Liver (tissue), 9 donors: ENCODE results near the gene STAG2. TPM values are rescaled to one million over a fixed set of nuclear protein-coding genes. Genes with fewer than 3 reads are reported as not detected.
A peak's percentile ranks its signal among the peaks of the same experiment; 100 is the strongest.

Experiments used
- DNase-seq: peaks from one replicate; pipeline ENCODE4 v3.0.0-alpha.2; 2017; ENCODE audit warnings: low spot score
- H3K27ac ChIP-seq, 2 donors: one replicate each; pipeline ENCODE4 v1.7.0; 2013; ENCODE audit warnings: inconsistent platforms in 2 of 2, low read length in 2 of 2, control low read depth in 1 of 2, low read depth in 1 of 2, mild to moderate bottlenecking in 1 of 2
- H3K27me3 ChIP-seq, 4 donors: one replicate each; pipeline versions ENCODE4 v1.6.1 to v1.7.0; 2013; ENCODE audit warnings: low read length in 3 of 4, inconsistent platforms in 1 of 4, mild to moderate bottlenecking in 1 of 4, moderate library complexity in 1 of 4; ENCODE audit not compliant: control insufficient read depth in 4 of 4, insufficient read depth in 4 of 4
- H3K36me3 ChIP-seq, 4 donors: one replicate each; pipeline versions ENCODE4 v1.6.1 to v1.7.0; 2013; ENCODE audit warnings: low read length in 3 of 4, mild to moderate bottlenecking in 3 of 4, low read depth in 1 of 4, moderate library complexity in 1 of 4; ENCODE audit not compliant: control insufficient read depth in 4 of 4, insufficient read depth in 3 of 4
- H3K4me1 ChIP-seq, 4 donors: one replicate each; pipeline versions ENCODE4 v1.6.1 to v1.7.0; 2013; ENCODE audit warnings: low read length in 3 of 4, mild to moderate bottlenecking in 3 of 4, moderate library complexity in 1 of 4; ENCODE audit not compliant: control insufficient read depth in 4 of 4, insufficient read depth in 4 of 4
- H3K4me3 ChIP-seq, 3 donors: one replicate each; pipeline versions ENCODE4 v1.6.1 to v1.7.0; 2013; ENCODE audit warnings: low read length in 3 of 3, control low read depth in 1 of 3, low read depth in 1 of 3, mild to moderate bottlenecking in 1 of 3
- H3K9ac ChIP-seq, 2 donors: one replicate each; pipeline ENCODE4 v1.7.0; 2013; ENCODE audit warnings: low read length in 2 of 2, mild to moderate bottlenecking in 2 of 2, moderate library complexity in 2 of 2, control low read depth in 1 of 2, low read depth in 1 of 2
- H3K9me3 ChIP-seq, 4 donors: one replicate each; pipeline versions ENCODE4 v1.6.1 to v1.7.0; 2013; ENCODE audit warnings: low read length in 3 of 4; ENCODE audit not compliant: control insufficient read depth in 4 of 4
- EGR1 ChIP-seq, 2 donors: IDR thresholded peaks; 2 replicates each; pipeline ENCODE4 v1.6.1; 2016 to 2018; ENCODE audit warnings: antibody characterized with exemption in 2 of 2, low read depth in 2 of 2
- FOXA1 ChIP-seq: IDR thresholded peaks from 2 replicates; pipeline ENCODE4 v1.6.1; 2016; ENCODE audit warnings: antibody characterized with exemption
- FOXA2 ChIP-seq: IDR thresholded peaks from 2 replicates; pipeline ENCODE4 v1.6.1; 2016; ENCODE audit warnings: antibody characterized with exemption
- GABPA ChIP-seq, 2 donors: IDR thresholded peaks in 1 of 2; conservative IDR thresholded peaks in 1 of 2; 2 replicates each; pipeline ENCODE4 v1.6.1; 2016; ENCODE audit warnings: antibody characterized with exemption in 2 of 2, mild to moderate bottlenecking in 1 of 2, moderate library complexity in 1 of 2
- HNF4A ChIP-seq, 2 donors: conservative IDR thresholded peaks; 2 replicates each; pipeline ENCODE4 v1.6.1; 2016; ENCODE audit warnings: antibody characterized with exemption in 2 of 2, mild to moderate bottlenecking in 2 of 2
- HNF4G ChIP-seq: IDR thresholded peaks from 2 replicates; pipeline ENCODE4 v1.6.1; 2016; ENCODE audit warnings: antibody characterized with exemption
- JUND ChIP-seq, 2 donors: IDR thresholded peaks; 2 replicates each; pipeline ENCODE4 v1.6.1; 2016; ENCODE audit warnings: antibody characterized with exemption in 2 of 2
- NR2F2 ChIP-seq: IDR thresholded peaks from 2 replicates; pipeline ENCODE4 v1.6.1; 2016; ENCODE audit warnings: antibody characterized with exemption
- RAD21 ChIP-seq, 2 donors: IDR thresholded peaks; 2 replicates each; pipeline ENCODE4 v1.6.1; 2016; ENCODE audit warnings: antibody characterized with exemption in 2 of 2, mild to moderate bottlenecking in 2 of 2
- RXRA ChIP-seq, 2 donors: IDR thresholded peaks; 2 replicates each; pipeline ENCODE4 v1.6.1; 2017 to 2018; ENCODE audit warnings: antibody characterized with exemption in 2 of 2, mild to moderate bottlenecking in 1 of 2
- SP1 ChIP-seq: IDR thresholded peaks from 2 replicates; pipeline ENCODE4 v1.6.1; 2018; ENCODE audit warnings: antibody characterized with exemption, mild to moderate bottlenecking
- TAF1 ChIP-seq: conservative IDR thresholded peaks from 2 replicates; pipeline ENCODE4 v1.6.1; 2016; ENCODE audit warnings: antibody characterized with exemption, mild to moderate bottlenecking
- YY1 ChIP-seq: IDR thresholded peaks from 2 replicates; pipeline ENCODE4 v1.6.1; 2016; ENCODE audit warnings: antibody characterized with exemption, mild to moderate bottlenecking
- WGBS: extraction: QIAGEN DNeasy Blood & Tissue Kit; methylation state at CpG from one replicate; pipeline ENCODE4 v1.1.7; 2013; 5-methylcytosine and 5-hydroxymethylcytosine counted together
- polyA plus RNA-seq, 2 donors: library from polyadenylated mRNA; stranded (reverse) in 1 of 2; unstranded in 1 of 2; fragments of 200-250 nt in 1 of 2; fragments of >200 nt in 1 of 2; fragmentation: Nextera tagmentation in 1 of 2; extraction: Ambion mirVana in 1 of 2; gene quantifications; one replicate each; pipeline versions ENCODE4 v1.2.1 to v1.2.3, GENCODE V29; 2013 to 2015
- total RNA-seq, 2 donors: library from RNA; depleted of rRNA; stranded (reverse); fragments of >200 nt; gene quantifications; one replicate each; pipeline ENCODE4 v1.2.3, GENCODE V29; 2014
- TF ChIP-seq, protein P1 (sequence below): IDR thresholded peaks from 2 replicates; pipeline ENCODE4 v1.6.1; 2016; ENCODE audit warnings: antibody characterized with exemption, mild to moderate bottlenecking
- TF ChIP-seq, protein P2 (sequence below): IDR thresholded peaks from 2 replicates; pipeline ENCODE4 v1.6.1; 2016; ENCODE audit warnings: antibody characterized with exemption
- TF ChIP-seq, protein P3 (sequence below): IDR thresholded peaks from 2 replicates; pipeline ENCODE4 v1.6.1; 2016; ENCODE audit warnings: antibody characterized with exemption
- TF ChIP-seq, protein P4 (sequence below): fragments of 150-350 bp; IDR thresholded peaks from 2 replicates; pipeline ENCODE4 v1.5.1; 2017; ENCODE audit warnings: improper control_type of control experiment, low read depth, low read length; ENCODE audit not compliant: missing input control
- TF ChIP-seq, protein P5 (sequence below): IDR thresholded peaks from 2 replicates; pipeline ENCODE4 v1.6.1; 2016; ENCODE audit warnings: antibody characterized with exemption
- donor health status: healthy.
- donor health status: healthy.
- donor health status: healthy.
- donor health status: healthy.
- donor health status: healthy.

The STAG2 gene
- total and polyA plus RNA-seq, 4 donors = 9.7 to 71.0 (median 23.9) TPM

DNA sequence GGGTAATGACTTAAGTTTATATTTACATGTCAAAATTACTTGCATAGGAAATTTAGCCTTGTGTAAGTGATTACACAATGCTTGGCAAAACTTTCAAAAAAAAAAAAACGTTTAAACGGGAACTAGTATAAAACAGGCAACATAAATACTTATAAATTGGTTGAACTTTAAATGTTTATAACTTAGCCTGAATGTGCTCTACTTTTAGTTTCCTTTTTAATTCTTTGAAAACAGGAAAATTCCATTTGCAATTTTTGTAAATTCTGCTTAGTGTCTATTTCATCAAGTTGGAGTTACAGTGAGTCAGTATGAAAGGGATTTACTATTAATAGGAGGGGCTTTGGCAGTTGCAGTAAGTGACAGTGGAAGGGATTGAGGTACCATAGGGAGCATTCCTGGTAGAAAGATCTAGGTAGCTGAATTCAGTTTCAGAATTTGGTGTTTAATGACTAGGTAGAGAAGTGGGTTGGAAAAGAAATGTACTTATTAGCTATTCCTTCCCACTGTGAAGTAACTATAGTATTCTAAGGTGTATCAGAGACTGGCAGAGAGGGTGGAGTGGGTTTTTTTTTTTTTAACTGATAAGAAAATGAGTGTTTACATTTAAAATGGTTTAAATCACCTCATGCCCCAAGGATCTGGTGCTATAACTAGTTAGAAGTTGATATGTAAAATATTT is 2.8 kb downstream of the STAG2 start:
- Histone ChIP-seq H3K4me1 (peaks cover 0 to 13% (median 8%) of the 10 kb centered on the region in 4 donors), H3K27me3 (no peaks in the 10 kb centered on the region), H3K4me3 (no peak overlapping the region), H3K36me3 (no peaks in the 10 kb centered on the region), H3K9ac (peak overlapping the region in 1 of 2 donors; percentile 58), H3K9me3 (no peaks in the 10 kb centered on the region), H3K27ac (peak overlapping the region; percentile 90 to 98)
- no peak for TF ChIP-seq SP1
- no peak for TF ChIP-seq EGR1 (IDR thresholded peaks at IDR 0.05; ENCODE audit: low read depth in 2 of 2)
- TF ChIP-seq, protein P1, sequence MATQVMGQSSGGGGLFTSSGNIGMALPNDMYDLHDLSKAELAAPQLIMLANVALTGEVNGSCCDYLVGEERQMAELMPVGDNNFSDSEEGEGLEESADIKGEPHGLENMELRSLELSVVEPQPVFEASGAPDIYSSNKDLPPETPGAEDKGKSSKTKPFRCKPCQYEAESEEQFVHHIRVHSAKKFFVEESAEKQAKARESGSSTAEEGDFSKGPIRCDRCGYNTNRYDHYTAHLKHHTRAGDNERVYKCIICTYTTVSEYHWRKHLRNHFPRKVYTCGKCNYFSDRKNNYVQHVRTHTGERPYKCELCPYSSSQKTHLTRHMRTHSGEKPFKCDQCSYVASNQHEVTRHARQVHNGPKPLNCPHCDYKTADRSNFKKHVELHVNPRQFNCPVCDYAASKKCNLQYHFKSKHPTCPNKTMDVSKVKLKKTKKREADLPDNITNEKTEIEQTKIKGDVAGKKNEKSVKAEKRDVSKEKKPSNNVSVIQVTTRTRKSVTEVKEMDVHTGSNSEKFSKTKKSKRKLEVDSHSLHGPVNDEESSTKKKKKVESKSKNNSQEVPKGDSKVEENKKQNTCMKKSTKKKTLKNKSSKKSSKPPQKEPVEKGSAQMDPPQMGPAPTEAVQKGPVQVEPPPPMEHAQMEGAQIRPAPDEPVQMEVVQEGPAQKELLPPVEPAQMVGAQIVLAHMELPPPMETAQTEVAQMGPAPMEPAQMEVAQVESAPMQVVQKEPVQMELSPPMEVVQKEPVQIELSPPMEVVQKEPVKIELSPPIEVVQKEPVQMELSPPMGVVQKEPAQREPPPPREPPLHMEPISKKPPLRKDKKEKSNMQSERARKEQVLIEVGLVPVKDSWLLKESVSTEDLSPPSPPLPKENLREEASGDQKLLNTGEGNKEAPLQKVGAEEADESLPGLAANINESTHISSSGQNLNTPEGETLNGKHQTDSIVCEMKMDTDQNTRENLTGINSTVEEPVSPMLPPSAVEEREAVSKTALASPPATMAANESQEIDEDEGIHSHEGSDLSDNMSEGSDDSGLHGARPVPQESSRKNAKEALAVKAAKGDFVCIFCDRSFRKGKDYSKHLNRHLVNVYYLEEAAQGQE = no peak
- TF ChIP-seq NR2F2 = no peak
- TF ChIP-seq, protein P2, sequence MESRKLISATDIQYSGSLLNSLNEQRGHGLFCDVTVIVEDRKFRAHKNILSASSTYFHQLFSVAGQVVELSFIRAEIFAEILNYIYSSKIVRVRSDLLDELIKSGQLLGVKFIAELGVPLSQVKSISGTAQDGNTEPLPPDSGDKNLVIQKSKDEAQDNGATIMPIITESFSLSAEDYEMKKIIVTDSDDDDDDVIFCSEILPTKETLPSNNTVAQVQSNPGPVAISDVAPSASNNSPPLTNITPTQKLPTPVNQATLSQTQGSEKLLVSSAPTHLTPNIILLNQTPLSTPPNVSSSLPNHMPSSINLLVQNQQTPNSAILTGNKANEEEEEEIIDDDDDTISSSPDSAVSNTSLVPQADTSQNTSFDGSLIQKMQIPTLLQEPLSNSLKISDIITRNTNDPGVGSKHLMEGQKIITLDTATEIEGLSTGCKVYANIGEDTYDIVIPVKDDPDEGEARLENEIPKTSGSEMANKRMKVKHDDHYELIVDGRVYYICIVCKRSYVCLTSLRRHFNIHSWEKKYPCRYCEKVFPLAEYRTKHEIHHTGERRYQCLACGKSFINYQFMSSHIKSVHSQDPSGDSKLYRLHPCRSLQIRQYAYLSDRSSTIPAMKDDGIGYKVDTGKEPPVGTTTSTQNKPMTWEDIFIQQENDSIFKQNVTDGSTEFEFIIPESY = no peak
- no peak for TF ChIP-seq FOXA1
- TF ChIP-seq, protein P3, sequence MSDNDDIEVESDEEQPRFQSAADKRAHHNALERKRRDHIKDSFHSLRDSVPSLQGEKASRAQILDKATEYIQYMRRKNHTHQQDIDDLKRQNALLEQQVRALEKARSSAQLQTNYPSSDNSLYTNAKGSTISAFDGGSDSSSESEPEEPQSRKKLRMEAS = no peak
- TF ChIP-seq HNF4G = no peak
- no peak for TF ChIP-seq GABPA (IDR thresholded peaks at IDR 0.05 in 1 of 2, conservative IDR thresholded peaks at IDR 0.05 in 1 of 2)
- TF ChIP-seq TAF1 = no peak
- no peak for TF ChIP-seq JUND (IDR thresholded peaks at IDR 0.05)
- TF ChIP-seq, protein P4, sequence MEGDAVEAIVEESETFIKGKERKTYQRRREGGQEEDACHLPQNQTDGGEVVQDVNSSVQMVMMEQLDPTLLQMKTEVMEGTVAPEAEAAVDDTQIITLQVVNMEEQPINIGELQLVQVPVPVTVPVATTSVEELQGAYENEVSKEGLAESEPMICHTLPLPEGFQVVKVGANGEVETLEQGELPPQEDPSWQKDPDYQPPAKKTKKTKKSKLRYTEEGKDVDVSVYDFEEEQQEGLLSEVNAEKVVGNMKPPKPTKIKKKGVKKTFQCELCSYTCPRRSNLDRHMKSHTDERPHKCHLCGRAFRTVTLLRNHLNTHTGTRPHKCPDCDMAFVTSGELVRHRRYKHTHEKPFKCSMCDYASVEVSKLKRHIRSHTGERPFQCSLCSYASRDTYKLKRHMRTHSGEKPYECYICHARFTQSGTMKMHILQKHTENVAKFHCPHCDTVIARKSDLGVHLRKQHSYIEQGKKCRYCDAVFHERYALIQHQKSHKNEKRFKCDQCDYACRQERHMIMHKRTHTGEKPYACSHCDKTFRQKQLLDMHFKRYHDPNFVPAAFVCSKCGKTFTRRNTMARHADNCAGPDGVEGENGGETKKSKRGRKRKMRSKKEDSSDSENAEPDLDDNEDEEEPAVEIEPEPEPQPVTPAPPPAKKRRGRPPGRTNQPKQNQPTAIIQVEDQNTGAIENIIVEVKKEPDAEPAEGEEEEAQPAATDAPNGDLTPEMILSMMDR = no peak
- TF ChIP-seq, protein P5, sequence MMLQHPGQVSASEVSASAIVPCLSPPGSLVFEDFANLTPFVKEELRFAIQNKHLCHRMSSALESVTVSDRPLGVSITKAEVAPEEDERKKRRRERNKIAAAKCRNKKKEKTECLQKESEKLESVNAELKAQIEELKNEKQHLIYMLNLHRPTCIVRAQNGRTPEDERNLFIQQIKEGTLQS = no peak
- no peak for TF ChIP-seq RXRA (IDR thresholded peaks at IDR 0.05)
- no peak for TF ChIP-seq RAD21 (IDR thresholded peaks at IDR 0.05)
- TF ChIP-seq YY1 = no peak
- no peak for TF ChIP-seq HNF4A (conservative IDR thresholded peaks at IDR 0.05)
- TF ChIP-seq FOXA2 = no peak
- 0% methylated on average over 2 of the region's 2 CpGs for WGBS
- no peak for DNase-seq
